Esophagus mucosa (tissue), 1 donor: ENCODE data around the gene GNB2. TPM values are rescaled to one million over a fixed set of nuclear protein-coding genes. Genes with fewer than 3 reads are reported as not detected.

ENCODE experiments used
- total RNA-seq: library from RNA; stranded (reverse); gene quantifications from one replicate; pipeline ENCODE4 v1.2.4, GENCODE V29; 2023
- donor health status: DM: yes; HTN: yes; CAD: no.

Gene GNB2
- total RNA-seq, 1 donor from 2014 or later: 289 TPM

Other genes with a start within 250 kb of the GNB2 start
- gene ZCWPW1, start 245.0 kb upstream of the GNB2 start, total RNA-seq: 1.4 TPM
- gene MEPCE, start 243.9 kb upstream of the GNB2 start, total RNA-seq: 22.3 TPM
- 27.4 TPM for gene PPP1R35, start 237.2 kb upstream of the GNB2 start, total RNA-seq
- 0.24 TPM for gene SPACDR, start 209.5 kb upstream of the GNB2 start, total RNA-seq
- 31.1 TPM for gene TSC22D4, start 194.5 kb upstream of the GNB2 start, total RNA-seq
- 0.16 TPM for gene NYAP1, start 189.8 kb upstream of the GNB2 start, total RNA-seq
- 19.5 TPM for gene AGFG2, start 134.5 kb upstream of the GNB2 start, total RNA-seq
- gene SAP25, start 99.8 kb upstream of the GNB2 start, total RNA-seq: 0.32 TPM
- gene LRCH4, start 87.6 kb upstream of the GNB2 start, total RNA-seq: 19.3 TPM
- 0.32 TPM for gene FBXO24, start 87.4 kb upstream of the GNB2 start, total RNA-seq
- 5.2 TPM for gene PCOLCE, start 71.4 kb upstream of the GNB2 start, total RNA-seq
- gene MOSPD3, start 61.2 kb upstream of the GNB2 start, total RNA-seq: 23.2 TPM
- gene TFR2, start 32.2 kb upstream of the GNB2 start, total RNA-seq: 0.68 TPM
- gene ACTL6B, start 17.3 kb upstream of the GNB2 start, total RNA-seq: not detected
- 10.4 TPM for gene GIGYF1, start 20.5 kb downstream of the GNB2 start, total RNA-seq
- 33.4 TPM for gene POP7, start 32.4 kb downstream of the GNB2 start, total RNA-seq
- gene EPO, start 46.7 kb downstream of the GNB2 start, total RNA-seq: not detected
- 0.04 TPM for gene ZAN, start 59.9 kb downstream of the GNB2 start, total RNA-seq
- 30.3 TPM for gene EPHB4, start 153.8 kb downstream of the GNB2 start, total RNA-seq
- gene SLC12A9, start 179.0 kb downstream of the GNB2 start, total RNA-seq: 13.5 TPM
- 61.1 TPM for gene TRIP6, start 193.6 kb downstream of the GNB2 start, total RNA-seq
- 63.5 TPM for gene SRRT, start 201.4 kb downstream of the GNB2 start, total RNA-seq
- 2.1 TPM for gene UFSP1, start 216.0 kb downstream of the GNB2 start, total RNA-seq
- gene ACHE, start 222.1 kb downstream of the GNB2 start, total RNA-seq: 0.44 TPM